Left ventricle myocardium inferior (tissue), 1 donor: ENCODE results near the gene PRR16. TPM values are rescaled to one million over a fixed set of nuclear protein-coding genes. Genes with fewer than 3 reads are reported as not detected.
"Not testable (repeated sequence)": the region's sequence is repeated elsewhere in the genome, so short reads cannot be mapped to it uniquely, and the experiment has no call there.

Source experiments
- DNase-seq: peaks from one replicate; pipeline ENCODE4 v3.0.0-alpha.2; 2020
- H3K27ac ChIP-seq: fragments of 200-600 bp; replicated peaks from 2 replicates; pipeline ENCODE4 v1.8.0; 2021
- H3K27me3 ChIP-seq: fragments of 200-600 bp; 2 replicates; pipeline ENCODE4 v1.8.0; 2021; ENCODE audit warnings: low read depth
- H3K36me3 ChIP-seq: fragments of 200-600 bp; 2 replicates; pipeline ENCODE4 v1.8.0; 2021
- H3K4me1 ChIP-seq: fragments of 200-600 bp; 2 replicates; pipeline ENCODE4 v1.8.0; 2021
- H3K4me3 ChIP-seq: fragments of 200-600 bp; 2 replicates; pipeline ENCODE4 v1.8.0; 2021; ENCODE audit warnings: mild to moderate bottlenecking, moderate library complexity
- H3K9me3 ChIP-seq: fragments of 200-600 bp; replicated peaks from 2 replicates; pipeline ENCODE4 v1.8.0; 2021
- CTCF ChIP-seq: fragments of 200-600 bp; IDR thresholded peaks from 2 replicates; pipeline ENCODE4 v1.8.0; 2021; ENCODE audit warnings: antibody characterized with exemption, mild to moderate bottlenecking, borderline replicate concordance
- intact Hi-C: fragments of 100-400 bp; cut with micrococcal nuclease; formaldehyde crosslinking; loops from one replicate; pipeline ENCODE4 v1.11.0; 2022
- total RNA-seq: library from RNA; stranded (reverse); fragmentation: NEBNext Ultra II Directional; extraction: Animal tissue kit (Norgen Biotek cat#: 25700); gene quantifications from one replicate; pipeline ENCODE4 v1.2.1, GENCODE V29; 2021
- donor health status: DM: no; HTN: yes; CAD: no; lungs with severe emphysema.

PRR16 gene
- total RNA-seq, 1 donor from 2014 or later = 15.3 TPM

DNA sequence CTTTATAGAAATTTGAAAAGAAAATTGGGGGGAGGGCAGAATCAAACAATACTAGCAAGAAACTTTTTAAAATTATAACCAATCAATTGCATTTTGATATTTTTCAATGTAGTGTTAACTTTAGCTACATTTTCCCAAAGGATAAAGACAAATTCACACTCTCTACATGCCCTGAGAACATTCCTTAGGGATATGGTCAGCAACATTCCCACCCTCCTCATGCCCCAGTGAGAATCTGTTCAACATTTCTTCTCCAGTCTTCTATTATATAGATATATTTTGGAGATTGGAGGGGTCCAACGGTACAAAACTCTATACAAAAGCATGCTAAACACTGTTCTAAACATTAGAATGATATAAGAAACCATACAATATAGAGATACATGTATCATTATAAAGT is 11.6 kb upstream of the PRR16 start:
- DNase-seq = no peak
- Histone ChIP-seq H3K4me1 (peaks cover 17% of the 10 kb centered on the region), H3K4me3 (no peak overlapping the region), H3K27me3 (no peaks in the 10 kb centered on the region), H3K27ac (no peak overlapping the region), H3K36me3 (no peaks in the 10 kb centered on the region), H3K9me3 (no peaks in the 10 kb centered on the region)
- intact Hi-C loops = no loop called here
- no peak for TF ChIP-seq CTCF

DNA sequence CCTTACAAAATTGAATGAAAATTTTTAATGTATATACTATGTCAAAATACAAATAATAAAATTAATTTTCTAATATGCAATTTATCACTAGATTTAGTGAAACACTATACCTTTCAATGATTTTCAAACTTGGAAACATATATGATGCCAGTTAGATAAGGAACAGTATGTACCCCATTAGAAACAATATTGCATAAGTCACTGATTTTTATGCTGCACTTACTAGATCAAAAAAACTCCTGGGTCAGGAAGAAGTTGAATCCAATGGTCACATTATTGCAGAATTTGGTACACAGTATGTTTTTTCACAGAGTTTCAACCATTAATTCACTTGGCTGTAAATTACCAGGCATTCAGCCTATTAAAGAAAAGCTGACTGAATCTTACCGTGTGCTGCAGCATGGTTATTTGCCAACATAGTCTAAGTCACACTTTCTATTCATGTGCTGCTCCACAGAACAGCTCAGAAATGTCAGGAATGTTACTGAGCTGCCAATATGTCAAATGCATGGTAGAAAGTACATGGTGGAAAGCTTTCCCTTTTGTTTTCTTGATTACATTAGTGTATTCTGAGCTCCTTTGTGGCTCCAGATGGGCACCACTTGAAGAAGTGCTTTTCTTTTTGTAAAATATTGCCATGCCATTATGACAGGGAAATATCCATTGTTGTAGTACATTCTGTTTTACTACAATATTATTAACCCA is 9.9 kb upstream of the PRR16 start:
- no peaks in the 10 kb centered on the region for H3K27me3 ChIP-seq
- peak overlapping the region; percentile 35 for H3K4me3 ChIP-seq
- H3K4me1 ChIP-seq = peaks cover 17% of the 10 kb centered on the region
- TF ChIP-seq CTCF = no peak
- H3K9me3 ChIP-seq = no peaks in the 10 kb centered on the region
- peak overlapping the region; percentile 83 for H3K27ac ChIP-seq
- intact Hi-C loops = no loop called here
- DNase-seq = no peak
- no peaks in the 10 kb centered on the region for H3K36me3 ChIP-seq

DNA sequence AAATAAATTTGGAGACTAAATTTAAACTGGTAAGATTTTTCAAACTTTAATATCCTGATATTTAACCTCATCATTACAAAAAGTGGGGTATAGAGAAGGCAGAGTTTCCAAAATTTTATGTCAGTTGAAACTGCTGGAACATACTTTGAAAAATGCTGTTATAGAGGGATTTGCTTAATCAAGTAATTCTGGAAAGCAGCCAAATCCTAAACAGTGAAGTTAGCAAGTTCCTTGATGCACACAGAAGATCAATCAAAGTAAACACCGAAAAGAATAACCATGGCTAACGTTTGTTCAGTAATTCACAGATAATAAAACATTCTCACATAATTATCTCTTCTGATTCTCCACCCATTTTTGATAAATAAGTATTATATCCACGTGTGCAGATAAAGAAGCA is 8.1 kb upstream of the PRR16 start:
- Histone ChIP-seq H3K36me3 (no peaks in the 10 kb centered on the region), H3K4me1 (peaks cover 17% of the 10 kb centered on the region), H3K4me3 (no peak overlapping the region), H3K9me3 (no peaks in the 10 kb centered on the region), H3K27ac (no peak overlapping the region), H3K27me3 (no peaks in the 10 kb centered on the region)
- no peak for TF ChIP-seq CTCF
- intact Hi-C loops = loop anchor here (5.0 kb wide), 1 partner anchor 514 kb away; no protein-coding TSS in a partner anchor
- DNase-seq = no peak

GRCh38 chr5:120457839-120458507 is 6.1 kb upstream of the PRR16 start:
- TF ChIP-seq CTCF = peak; percentile 87
- Histone ChIP-seq H3K36me3 (no peaks in the 10 kb centered on the region), H3K4me1 (peaks cover 18% of the 10 kb centered on the region), H3K27ac (peak overlapping the region; percentile 11), H3K4me3 (peak overlapping the region; percentile 55), H3K9me3 (no peaks in the 10 kb centered on the region), H3K27me3 (no peaks in the 10 kb centered on the region)
- intact Hi-C loops = loop anchor here (5.0 kb wide), 1 partner anchor 516 kb away; no protein-coding TSS in a partner anchor
- peak; percentile 84 for DNase-seq

DNA sequence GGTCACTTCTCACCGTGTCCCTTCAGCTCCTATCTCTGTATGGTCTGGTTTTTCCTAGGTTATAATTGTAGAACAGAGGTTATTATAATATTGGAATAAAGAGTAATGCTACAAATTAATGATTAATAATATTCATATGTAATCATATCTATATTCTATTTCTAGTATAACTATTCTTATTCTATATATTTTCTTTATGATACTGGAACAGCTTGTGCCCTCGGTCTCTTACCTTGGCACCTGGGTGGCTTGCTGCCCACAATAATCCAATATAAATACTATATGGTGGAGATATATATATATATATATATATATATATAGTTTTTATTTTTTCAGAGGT is 5.6 kb upstream of the PRR16 start:
- DNase-seq, H3K9me3 ChIP-seq, H3K36me3 ChIP-seq, H3K27me3 ChIP-seq, H3K27ac ChIP-seq: not testable (repeated sequence)
- TF ChIP-seq CTCF = peak; percentile 4
- peaks cover 23% of the 10 kb centered on the region for H3K4me1 ChIP-seq
- H3K4me3 ChIP-seq = peak overlapping the region; percentile 55
- intact Hi-C loops = loop anchor here (5.0 kb wide), 1 partner anchor 516 kb away; no protein-coding TSS in a partner anchor
